Measurements from ENCODE around the gene NCKAP5.

NCKAP5 gene

DNA sequence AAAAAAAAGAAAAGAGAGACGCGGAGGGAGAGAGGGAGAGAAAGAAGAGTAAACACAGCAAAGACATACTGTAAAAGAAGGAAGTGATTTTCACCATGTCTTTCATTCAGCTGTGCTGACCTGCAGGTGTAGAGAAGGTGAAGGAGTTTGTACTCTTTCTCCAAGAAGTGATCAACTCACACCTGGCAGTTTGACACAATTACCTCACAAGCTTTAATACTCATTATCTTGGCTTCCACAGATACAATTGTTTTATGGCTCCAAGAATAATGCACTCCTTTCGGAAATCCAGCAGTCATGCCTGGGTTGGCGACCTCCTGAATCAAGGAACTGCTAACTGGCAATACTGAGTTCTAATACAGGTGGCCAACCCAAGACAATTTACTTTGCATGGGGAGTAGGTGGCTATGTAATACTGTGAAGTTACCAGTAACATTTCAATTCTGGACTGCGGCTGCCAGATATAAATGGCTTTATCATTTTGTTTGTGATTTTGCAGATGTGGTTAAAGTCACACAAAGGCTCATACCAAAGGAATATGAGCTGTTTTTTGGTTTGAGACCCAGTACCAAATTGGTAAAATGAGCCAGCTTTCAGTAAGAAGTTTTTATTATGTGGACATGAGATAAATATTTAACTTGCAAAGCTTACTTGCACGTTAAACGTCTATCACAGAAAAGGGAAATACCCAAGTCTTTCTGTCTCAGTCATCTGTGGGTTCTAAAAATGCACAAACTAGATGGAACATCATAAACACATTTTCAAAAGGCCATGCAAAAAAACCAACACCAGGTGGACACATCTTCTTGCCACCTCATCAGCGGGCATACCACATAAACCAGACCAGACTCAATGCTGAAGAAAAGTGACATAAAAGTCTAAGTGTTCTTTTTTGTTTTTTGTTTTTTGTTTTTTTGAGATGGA lies 69.3 kb downstream of the NCKAP5 start:
- no peak for DNase-seq (ENCODE audit: low read depth in 2 of 3, low spot score in 1 of 3)

DNA sequence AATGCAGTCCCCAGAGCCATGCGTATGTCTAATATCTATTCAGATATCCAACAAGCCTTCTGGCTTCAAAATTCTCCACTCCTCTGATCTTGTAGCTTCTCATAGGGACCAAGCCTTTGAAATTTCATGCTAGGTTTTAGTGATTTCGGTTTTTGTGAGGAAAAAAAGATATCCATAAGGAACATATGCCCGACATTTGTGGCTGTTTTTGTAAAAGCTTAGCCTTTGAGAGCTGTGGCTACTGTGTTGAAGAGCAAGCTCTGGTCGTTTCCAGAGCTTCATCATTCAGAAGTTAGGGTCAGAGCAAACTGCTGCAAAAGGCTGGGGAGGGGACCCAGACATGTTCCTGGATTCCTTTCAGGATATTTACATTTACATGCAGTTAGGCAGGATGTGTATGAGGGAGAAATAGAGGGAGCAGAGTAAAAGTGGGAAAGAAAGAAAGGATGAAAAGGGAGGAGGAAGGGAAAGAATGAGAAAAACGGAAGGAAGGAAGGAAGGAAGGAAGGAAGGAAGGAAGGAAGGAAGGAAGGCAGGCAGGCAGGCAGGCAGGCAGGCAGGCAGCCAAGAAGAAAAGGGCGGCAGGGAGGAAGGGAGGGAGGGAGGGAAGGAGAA lies 70.2 kb downstream of the NCKAP5 start:
- no peak for DNase-seq (ENCODE audit: low read depth in 2 of 3, low spot score in 1 of 3)

DNA sequence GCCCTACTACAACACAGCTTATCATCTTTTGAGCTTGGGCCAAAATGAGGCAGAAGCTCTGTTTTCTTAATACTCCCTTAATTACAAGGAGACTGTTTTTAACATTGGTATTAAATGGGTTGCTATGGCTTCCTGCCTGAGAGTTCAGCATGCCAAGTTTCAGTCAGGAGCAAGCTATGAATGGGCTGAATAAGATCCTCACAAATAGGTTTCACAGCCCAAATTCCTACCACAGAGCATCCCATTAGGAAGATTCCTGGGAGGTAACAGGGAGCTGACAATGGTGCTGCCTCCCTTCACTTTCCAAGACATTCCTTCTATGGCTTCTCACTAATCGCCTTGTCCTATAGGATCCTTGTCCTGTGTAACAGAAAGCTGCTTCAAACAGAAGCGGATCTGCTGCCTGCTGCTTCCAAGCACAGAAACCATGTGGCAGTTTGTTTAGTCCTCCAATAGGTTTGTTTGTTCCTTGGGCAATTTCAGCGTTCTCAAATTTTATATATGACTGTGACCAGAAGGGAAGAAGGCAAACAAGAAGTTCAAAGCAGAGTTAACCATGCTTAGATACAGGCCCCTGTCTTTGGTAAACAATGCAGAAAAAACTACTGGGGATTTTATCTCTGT lies 70.9 kb downstream of the NCKAP5 start:
- DNase-seq (ENCODE audit: low read depth in 2 of 3, low spot score in 1 of 3), result no peak

DNA sequence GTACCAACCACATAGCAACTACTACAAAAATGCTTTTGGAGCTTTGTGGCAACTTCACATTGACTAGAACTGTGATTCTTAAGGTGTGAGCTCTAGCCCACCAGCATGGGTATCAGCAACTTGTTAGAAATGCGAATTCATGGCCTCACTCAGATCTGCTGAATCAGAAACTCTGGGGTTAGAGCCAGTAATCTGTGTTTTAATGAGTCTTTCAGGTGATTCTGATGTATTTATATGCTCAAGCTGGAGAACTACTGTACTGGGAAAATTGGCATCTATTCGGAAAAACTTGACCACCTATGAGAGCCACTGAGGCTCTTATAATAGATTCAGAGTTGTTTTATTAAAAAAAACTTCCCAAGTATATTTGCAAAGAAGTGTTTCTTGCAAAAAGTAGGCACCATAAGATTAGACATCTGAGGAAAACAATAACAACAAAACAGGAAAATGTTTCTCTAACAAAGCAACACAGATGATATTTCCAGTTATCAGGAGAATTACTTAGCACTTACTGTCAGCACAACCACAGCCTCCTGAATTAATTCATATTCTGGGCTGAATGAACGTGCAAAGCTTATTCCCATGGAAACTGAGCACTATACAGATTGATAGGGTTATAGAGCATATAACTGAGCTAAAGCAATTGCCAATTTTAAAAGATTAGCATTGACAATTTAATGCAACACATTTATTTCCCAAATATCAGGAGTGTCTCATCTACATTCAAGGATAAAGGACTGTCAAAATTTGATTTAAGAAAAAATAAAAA lies 71.6 kb downstream of the NCKAP5 start:
- DNase-seq (ENCODE audit: low read depth in 2 of 3, low spot score in 1 of 3), result no peak

DNA sequence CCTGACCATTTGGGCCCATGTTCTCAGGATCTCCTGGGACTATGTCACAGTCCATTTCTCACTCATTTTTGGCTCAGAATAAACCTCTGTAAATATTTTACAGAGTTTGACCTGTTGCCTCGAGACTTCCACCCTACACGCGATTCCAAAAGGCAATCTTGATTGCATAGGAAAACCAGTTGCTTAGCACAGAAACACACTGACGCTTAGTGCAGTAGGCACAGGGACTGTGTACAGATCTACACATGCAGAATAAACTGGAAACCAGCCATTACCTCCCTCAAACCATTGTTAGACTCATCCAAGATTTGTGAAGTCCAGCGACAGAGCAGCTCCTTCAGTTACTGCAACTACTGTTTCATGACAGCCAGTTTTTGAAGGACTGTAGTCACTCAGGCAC lies 73.0 kb downstream of the NCKAP5 start:
- no peak for DNase-seq (ENCODE audit: low read depth in 2 of 3, low spot score in 1 of 3)

DNA sequence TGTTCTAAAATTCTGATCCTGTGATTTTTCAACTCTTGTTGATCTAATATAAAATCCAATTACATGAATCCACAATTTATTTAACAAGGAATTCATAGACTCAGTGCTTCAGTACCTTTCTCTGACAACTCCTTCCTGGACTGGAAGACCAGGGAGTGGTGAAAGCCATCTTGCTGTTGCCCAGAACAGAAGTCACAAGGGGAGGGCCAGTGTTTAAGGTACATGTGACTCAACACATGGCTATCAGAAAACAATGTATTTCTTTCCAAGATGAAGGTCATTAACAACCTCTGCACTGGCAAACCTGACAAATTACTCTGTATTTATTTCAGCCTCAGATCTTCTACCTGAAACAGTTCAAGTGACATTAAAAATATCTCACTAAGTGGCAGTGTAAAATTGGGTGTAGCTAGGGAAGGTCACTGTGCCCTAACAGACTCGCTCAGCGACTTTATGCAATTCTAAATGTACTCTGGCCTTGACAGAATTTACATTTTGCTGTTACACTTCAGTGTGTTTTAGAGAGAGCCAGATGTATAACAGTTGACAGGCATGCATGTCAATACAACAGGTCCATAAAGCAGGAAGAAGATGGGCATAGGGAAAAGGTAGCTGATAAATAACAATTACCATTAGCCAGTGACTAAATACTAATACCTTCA lies 75.4 kb downstream of the NCKAP5 start:
- no peak for DNase-seq (ENCODE audit: low read depth in 2 of 3, low spot score in 1 of 3)

DNA sequence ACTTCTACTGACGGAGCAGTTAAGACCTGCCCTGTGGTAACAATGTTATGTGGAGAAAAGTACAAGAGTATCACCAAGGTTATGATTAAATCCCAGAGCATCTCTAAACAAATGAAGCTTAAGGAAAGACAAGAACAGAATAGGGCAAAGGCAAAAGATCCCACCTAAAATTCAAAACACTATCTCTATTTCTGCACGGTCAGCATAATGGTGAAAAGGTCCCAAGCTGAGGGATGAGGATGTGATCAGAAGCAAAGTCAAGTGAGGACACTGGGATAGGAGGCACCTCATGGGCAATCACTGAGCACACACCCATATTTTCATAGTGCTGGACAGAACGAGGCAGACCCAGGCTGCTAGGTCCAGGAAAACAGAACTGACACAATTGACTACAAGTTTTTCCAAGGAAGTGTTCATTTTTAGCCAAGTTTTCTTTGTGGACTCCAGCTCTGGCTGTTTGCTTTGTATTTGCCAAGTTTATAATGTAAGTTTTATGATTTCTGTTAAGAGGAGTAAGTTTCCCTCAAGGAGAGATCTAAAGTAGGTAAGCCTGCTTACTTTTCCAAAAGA lies 77.8 kb downstream of the NCKAP5 start:
- no peak for DNase-seq (ENCODE audit: low read depth in 2 of 3, low spot score in 1 of 3)

DNA sequence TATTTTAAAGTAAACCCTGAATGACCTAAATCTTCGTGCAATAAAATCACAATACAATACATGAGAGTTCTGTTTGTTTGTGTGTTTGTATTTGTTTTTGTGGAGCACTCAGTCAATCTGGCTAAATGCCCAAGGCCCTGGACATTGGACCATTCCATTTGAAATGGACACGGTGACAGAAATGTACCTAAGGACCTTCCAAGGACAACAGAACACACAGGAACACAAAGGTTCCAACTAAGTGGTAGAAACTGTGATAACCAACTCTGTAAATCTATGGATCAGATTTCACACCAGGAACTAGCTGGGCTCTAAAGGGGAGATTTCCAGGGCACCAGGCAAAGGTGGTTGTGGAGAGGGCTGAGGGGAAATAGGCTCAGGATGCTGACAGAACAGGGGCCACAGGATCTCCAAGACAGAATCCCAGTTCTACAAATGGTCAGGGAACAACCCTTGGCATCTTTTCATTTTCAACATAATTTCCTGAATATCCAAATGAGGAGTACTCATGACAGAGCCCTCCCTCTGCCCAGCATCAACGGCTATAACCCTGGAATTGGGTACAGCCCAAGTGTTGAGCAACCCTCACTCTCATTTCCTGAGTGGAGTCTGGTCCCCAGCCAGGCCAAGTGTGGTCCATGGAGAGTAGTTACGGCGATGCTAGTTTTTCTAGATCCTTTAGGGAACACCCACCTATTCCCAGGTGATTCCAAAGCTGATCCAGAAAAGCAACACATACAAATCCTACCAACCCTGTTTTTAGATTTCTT lies 78.4 kb downstream of the NCKAP5 start:
- DNase-seq (ENCODE audit: low read depth in 2 of 3, low spot score in 1 of 3), result no peak

DNA sequence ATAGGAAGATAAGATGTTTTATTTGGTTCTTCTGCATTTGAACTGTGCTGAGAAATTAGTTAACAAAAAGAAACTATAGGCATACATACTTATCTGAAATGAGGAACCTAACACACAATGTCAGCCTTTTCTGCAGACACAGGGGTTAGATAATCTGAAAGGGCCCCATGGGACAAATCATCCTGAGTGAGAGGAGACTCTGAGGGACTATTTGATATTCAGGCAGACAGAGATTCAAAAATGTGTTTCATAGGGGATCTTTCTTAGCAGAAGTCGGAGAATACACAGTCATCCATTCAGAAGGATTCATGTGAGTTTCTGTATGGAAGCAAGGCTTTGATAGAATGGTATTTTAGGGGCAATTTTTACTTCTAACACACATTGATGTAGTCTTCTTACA lies 79.1 kb downstream of the NCKAP5 start:
- DNase-seq (ENCODE audit: low read depth in 2 of 3, low spot score in 1 of 3), result no peak

DNA sequence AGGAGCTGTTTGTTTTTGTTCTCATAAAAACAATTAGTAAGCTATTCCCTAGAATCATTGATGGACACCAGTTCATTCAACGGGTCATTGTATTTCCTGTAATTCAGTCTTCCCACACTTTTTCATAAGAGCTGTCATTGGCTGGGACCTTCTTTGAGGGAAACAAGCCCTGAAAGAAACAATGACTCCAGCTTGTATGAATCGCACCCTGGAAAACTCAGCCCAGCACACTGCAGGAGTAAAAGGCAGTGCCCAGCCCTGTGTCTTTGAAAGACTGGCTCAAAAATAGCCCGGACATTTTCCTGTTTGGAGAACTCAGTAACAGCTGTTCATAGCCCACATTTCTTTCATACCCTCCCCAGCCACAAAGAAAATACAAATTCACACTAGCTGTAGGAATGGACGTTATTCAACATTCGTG lies 81.5 kb downstream of the NCKAP5 start:
- no peak for DNase-seq (ENCODE audit: low read depth in 2 of 3, low spot score in 1 of 3)

DNA sequence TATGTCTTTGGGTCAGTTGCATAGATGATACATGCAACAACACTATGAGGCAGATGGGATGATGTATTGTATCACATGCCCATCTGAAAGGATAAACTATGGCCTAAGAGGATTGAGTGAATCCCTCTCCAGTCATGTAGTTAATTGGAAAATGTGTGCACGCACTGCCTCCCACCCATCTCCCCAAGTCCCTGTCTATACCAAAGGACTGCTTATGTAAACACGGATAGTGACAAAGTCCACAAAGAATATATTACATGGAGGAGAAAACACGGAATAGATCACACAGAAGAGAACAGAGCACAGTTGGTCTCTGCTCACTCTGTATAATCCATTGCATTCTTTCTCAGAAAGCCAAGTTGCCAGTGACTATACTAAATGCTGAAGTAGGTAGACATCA lies 82.4 kb downstream of the NCKAP5 start:
- no peak for DNase-seq (ENCODE audit: low read depth in 2 of 3, low spot score in 1 of 3)

DNA sequence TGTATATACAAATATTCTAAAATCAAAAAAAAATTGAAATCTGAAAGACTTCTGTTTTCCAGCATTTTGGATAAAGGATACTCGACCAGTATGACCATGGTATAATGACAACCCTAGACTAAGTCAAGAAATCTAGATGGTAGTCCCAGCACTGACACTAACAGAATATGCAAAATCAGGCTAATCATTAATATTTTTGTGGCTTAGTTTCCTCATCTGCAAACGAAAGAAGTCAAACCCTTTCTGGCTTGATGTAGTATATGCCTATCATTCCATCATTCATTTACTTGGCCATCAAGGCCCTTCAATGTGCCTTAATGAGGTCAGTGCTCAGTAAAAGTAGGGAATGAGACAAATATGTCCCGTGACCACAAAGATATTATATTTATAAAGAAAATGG lies 83.5 kb downstream of the NCKAP5 start:
- no peak for DNase-seq (ENCODE audit: low read depth in 2 of 3, low spot score in 1 of 3)

DNA sequence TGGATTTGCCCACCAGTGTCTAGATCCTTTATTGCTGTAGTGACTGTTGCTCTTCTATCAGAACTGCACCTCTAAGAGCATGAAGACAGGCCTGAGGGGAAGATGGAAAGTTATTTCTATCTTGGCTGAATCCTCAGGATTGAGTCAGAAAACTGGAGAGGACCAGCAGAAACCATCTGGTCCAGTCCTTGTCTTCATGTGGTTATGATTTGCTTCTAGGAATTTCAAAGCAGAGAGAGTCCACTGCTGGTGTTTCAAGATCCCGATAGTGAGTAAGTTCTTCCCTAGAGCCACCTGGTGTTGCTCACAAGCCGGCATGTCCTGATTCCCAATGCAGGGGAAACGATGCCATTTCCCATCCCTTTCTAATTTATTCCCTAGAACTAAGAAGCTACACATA lies 84.2 kb downstream of the NCKAP5 start:
- DNase-seq (ENCODE audit: low read depth in 2 of 3, low spot score in 1 of 3), result no peak

DNA sequence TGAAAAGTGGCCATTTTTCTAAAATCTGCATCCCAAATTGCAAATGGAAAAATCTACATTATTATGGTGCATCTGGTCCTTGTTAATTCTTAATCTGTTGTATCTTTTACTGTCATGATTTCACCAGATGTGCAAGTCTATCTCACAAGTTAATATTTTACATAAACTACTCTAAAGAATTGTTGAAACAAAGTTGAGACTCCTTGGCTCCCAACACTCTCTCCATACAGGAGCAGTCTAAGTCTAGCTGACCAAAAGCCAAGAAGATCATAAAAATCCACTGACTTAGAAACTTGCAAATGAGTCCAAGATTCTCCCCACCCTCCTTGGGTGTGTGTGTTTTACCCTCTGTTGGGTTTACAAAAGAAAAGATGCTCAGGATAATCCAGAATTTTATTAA lies 85.1 kb downstream of the NCKAP5 start:
- DNase-seq (ENCODE audit: low read depth in 2 of 3, low spot score in 1 of 3), result no peak

DNA sequence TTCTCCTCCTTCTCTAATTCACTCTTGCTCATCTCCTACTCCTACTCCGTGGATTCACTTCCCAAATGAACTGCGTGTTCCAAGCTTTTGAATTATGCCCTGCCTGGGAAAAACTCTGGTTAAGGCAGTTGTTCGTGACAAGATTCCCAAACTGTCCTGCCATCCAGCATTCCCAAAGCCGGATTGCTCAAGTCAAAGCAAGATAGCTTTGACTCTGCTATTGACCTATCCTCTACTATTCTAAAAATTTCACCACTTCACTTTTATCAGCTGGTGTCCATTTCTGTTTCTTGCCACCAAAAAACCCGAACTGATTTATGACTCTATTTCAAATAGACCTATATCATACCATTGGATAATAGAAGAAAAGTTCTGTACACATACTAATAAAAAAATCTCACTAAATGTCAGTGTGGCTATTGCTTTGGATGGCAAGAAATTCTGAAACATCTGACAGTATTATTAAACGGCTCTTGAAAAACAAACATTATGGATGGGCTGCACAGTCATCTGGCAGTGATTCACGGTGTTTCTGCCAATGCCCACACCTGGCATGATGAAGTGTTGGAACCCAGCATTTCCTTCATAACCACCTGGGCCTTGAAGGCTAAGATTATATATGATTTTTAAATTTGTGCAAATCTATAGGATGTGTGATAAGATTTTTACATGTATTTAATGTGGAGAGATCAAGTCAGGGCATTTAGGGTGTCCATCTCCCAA lies 87.4 kb downstream of the NCKAP5 start:
- no peak for DNase-seq (ENCODE audit: low read depth in 2 of 3, low spot score in 1 of 3)

DNA sequence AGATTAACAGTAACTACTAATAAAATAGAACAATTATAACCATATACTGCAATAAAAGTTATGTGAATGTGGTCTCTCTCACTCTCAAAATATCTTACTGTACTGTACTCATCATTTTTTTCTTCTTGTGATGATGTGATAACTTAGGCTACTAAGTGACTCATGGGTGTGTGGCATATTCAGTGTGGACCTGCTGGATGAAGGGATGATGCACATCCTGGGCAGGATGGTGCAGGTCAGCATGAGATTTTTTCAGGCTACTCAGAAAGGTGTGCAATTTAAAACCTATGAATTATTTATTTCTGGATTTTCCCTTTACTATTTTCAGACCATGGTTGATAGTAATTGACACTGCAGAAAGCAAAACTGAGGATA lies 90.7 kb downstream of the NCKAP5 start:
- no peak for DNase-seq (ENCODE audit: low read depth in 2 of 3, low spot score in 1 of 3)

DNA sequence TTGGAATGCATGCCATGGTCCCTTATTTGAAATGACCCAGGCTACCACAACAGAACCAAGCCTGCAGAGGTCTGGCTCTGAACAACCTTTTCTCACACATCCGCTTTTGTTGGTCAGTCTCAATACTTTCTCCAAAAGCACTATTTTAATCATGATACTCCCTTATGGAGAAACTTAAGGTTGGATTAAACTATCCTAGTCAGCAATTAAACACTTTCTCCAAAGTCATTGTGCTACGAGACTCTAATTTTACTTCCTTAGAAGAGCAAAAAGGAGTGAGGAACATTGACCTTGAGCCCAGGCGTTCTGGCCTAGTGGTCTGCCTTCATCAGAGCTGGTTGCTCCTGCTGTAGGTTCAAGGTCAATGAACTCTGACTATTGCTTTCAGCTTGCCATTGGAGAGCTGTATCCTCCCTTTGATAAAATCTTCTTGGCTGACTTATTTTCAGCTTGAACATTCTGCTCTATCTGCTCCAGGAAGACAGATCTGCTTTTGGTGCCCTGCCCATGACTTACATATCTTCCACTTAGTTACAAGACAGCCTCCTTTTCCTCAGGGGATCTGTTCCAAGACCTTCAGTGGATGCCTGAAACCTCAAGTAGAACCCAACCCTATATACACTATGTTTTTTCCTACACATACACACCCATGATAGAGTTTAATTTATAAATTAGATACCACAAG lies 91.2 kb downstream of the NCKAP5 start:
- no peak for DNase-seq (ENCODE audit: low read depth in 2 of 3, low spot score in 1 of 3)

DNA sequence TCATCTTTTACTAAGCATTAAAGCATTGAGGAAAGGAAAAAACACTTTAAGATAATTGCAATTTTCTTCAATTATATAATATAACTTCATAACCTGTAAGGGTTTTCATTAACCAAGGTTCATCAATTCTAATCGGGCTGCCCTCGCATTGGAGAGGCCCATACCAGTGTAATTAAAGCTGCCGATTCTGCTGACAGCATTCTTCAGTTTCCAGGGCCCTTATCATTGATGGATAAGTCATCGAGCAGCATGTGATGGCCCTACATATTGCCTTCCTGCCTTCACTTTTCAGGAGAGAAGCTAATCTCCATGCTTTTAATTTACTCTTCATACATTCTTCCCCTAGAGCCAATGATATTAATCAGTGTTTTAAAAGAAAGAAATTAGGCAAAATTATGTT lies 92.0 kb downstream of the NCKAP5 start:
- no peak for DNase-seq (ENCODE audit: low read depth in 2 of 3, low spot score in 1 of 3)

DNA sequence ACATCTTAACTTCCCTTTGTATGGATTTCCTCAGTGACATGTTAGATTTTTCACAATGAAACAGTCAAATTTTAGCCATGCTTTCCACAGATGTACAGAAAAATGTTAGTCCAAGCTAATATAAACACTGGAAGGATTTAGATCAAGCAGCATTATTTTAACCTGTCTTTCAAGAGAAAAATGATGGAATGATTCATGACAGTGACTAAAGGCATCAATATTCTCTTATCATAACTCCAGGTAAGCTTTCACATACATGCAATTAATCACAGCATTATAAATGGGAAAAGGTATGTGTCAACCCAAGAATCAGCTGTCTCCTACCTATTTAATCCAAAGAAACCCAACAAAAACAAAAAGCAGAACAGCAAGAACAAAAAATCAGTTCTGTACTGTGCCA lies 92.7 kb downstream of the NCKAP5 start:
- DNase-seq (ENCODE audit: low read depth in 2 of 3, low spot score in 1 of 3), result no peak
